GM19239 (cell line): ENCODE results near the gene ABCC6.
"Not testable (repeated sequence)": the region's sequence is repeated elsewhere in the genome, so short reads cannot be mapped to it uniquely, and the experiment has no call there.

Experiments
- DNase-seq: peaks from one replicate; pipeline ENCODE4 v3.0.0; 2011; ENCODE audit warnings: low spot score; ENCODE audit not compliant: insufficient read length
- FAIRE-seq: peaks from 2 replicates; lab custom pipeline; 2011; peaks lifted over from hg19 to GRCh38; lab: Jason Lieb, UNC

The ABCC6 gene

GRCh38 chr16:16237071-16237470 is 13.8 kb upstream of the ABCC6 start:
- DNase-seq, FAIRE-seq: not testable (repeated sequence)

- not testable (repeated sequence) for DNase-seq, FAIRE-seq
These were observed 9.4 kb upstream of the ABCC6 start for GRCh38 chr16:16232692-16233061.

GRCh38 chr16:16223662-16224241 is 458 bp upstream of the ABCC6 start:
- not testable (repeated sequence) for DNase-seq, FAIRE-seq

GRCh38 chr16:16221382-16221781 is 1.9 kb downstream of the ABCC6 start:
- not testable (repeated sequence) for FAIRE-seq, DNase-seq

GRCh38 chr16:16220449-16220848 is 2.8 kb downstream of the ABCC6 start:
- not testable (repeated sequence) for FAIRE-seq, DNase-seq

- FAIRE-seq, DNase-seq: not testable (repeated sequence)
These were observed 4.5 kb downstream of the ABCC6 start for GRCh38 chr16:16218787-16219186.

- FAIRE-seq, DNase-seq: not testable (repeated sequence)
These were observed 4.9 kb downstream of the ABCC6 start for GRCh38 chr16:16218349-16218748.

- not testable (repeated sequence) for FAIRE-seq, DNase-seq
These were observed 9.4 kb downstream of the ABCC6 start for GRCh38 chr16:16213863-16214293.

GRCh38 chr16:16211404-16211803 is 11.9 kb downstream of the ABCC6 start:
- FAIRE-seq, DNase-seq: not testable (repeated sequence)

GRCh38 chr16:16208461-16208860 is 14.8 kb downstream of the ABCC6 start:
- not testable (repeated sequence) for FAIRE-seq, DNase-seq

- FAIRE-seq, DNase-seq: not testable (repeated sequence)
These were observed 15.4 kb downstream of the ABCC6 start for GRCh38 chr16:16207787-16208334.

GRCh38 chr16:16207097-16207786 is 16.1 kb downstream of the ABCC6 start:
- FAIRE-seq, DNase-seq: not testable (repeated sequence)

- not testable (repeated sequence) for DNase-seq, FAIRE-seq
These were observed 17.4 kb downstream of the ABCC6 start for GRCh38 chr16:16205864-16206263.

- FAIRE-seq, DNase-seq: not testable (repeated sequence)
These were observed 18.7 kb downstream of the ABCC6 start for GRCh38 chr16:16204552-16204951.

GRCh38 chr16:16203494-16203893 is 19.8 kb downstream of the ABCC6 start:
- not testable (repeated sequence) for FAIRE-seq, DNase-seq

- FAIRE-seq, DNase-seq: not testable (repeated sequence)
These were observed 20.7 kb downstream of the ABCC6 start for GRCh38 chr16:16202400-16203143.

- FAIRE-seq, DNase-seq: not testable (repeated sequence)
These were observed 21.4 kb downstream of the ABCC6 start for GRCh38 chr16:16201880-16202279.

GRCh38 chr16:16200391-16200790 is 22.9 kb downstream of the ABCC6 start:
- not testable (repeated sequence) for FAIRE-seq, DNase-seq

GRCh38 chr16:16199428-16199827 is 23.9 kb downstream of the ABCC6 start:
- FAIRE-seq, DNase-seq: not testable (repeated sequence)

- no peak for DNase-seq
- no peak for FAIRE-seq
These were observed 25.3 kb downstream of the ABCC6 start for GRCh38 chr16:16197966-16198365.
